HG02970 (cell line): Measurements from ENCODE around the gene CRADD.

ENCODE experiments used
- ATAC-seq: cut with Tn5 transposase; IDR thresholded peaks from one replicate; pipeline ENCODE4 v1.9.1; 2021; ENCODE audit warnings: mild to moderate bottlenecking, moderate library complexity, moderate number of reproducible peaks; ENCODE audit not compliant: unreplicated experiment, low FRiP score

The CRADD gene

GRCh38 chr12:93733928-93734327, 56.8 kb downstream of the CRADD start:
- no peak for ATAC-seq

GRCh38 chr12:93734784-93735183, 57.6 kb downstream of the CRADD start:
- no peak for ATAC-seq

- ATAC-seq: no peak
Measured at GRCh38 chr12:93736640-93737178, 59.5 kb downstream of the CRADD start.

GRCh38 chr12:93737457-93738198, 60.5 kb downstream of the CRADD start:
- ATAC-seq: no peak

GRCh38 chr12:93738199-93739058, 61.3 kb downstream of the CRADD start:
- no peak for ATAC-seq

GRCh38 chr12:93740751-93741150, 63.6 kb downstream of the CRADD start:
- no peak for ATAC-seq

- no peak for ATAC-seq
Measured at GRCh38 chr12:93741659-93742109, 64.5 kb downstream of the CRADD start.

GRCh38 chr12:93742110-93742934, 65.1 kb downstream of the CRADD start:
- ATAC-seq: peak; percentile 79

- ATAC-seq: no peak
Measured at GRCh38 chr12:93743229-93743998, 66.2 kb downstream of the CRADD start.

GRCh38 chr12:93743999-93744689, 67.0 kb downstream of the CRADD start:
- no peak for ATAC-seq

- no peak for ATAC-seq
Measured at GRCh38 chr12:93745286-93745685, 68.1 kb downstream of the CRADD start.

- no peak for ATAC-seq
Measured at GRCh38 chr12:93746572-93747168, 69.5 kb downstream of the CRADD start.

GRCh38 chr12:93748672-93749383, 71.7 kb downstream of the CRADD start:
- ATAC-seq: no peak

GRCh38 chr12:93749515-93749914, 72.3 kb downstream of the CRADD start:
- no peak for ATAC-seq

- no peak for ATAC-seq
Measured at GRCh38 chr12:93750056-93750455, 72.9 kb downstream of the CRADD start.

GRCh38 chr12:93751864-93752610, 74.9 kb downstream of the CRADD start:
- ATAC-seq: no peak

GRCh38 chr12:93753285-93753684, 76.1 kb downstream of the CRADD start:
- no peak for ATAC-seq
